ENCODE results near the gene CCDC30.

GRCh38 chr1:42422737-42423136 is 40.3 kb upstream of the CCDC30 start:
- TF ChIP-seq ZNF274 (IDR thresholded peaks at IDR 0.05; ENCODE audit: low read depth, low read length) (no peak), SUZ12 (IDR thresholded peaks at IDR 0.05; ENCODE audit: extremely low read depth, insufficient read depth, insufficient read length) (no peak), YY1 (IDR thresholded peaks at IDR 0.05; ENCODE audit: insufficient read depth, insufficient read length) (no peak)

Data from NT2/D1 (cell line).